Keratinocyte (primary cell): ENCODE measurements around the gene POLR2L.

Experiments
- EZH2 ChIP-seq: IDR thresholded peaks from one replicate; pipeline ENCODE4 v1.6.1; 2012; ENCODE audit warnings: inconsistent platforms, mild to moderate bottlenecking, low read length, moderate library complexity
- TF ChIP-seq, protein P1 (sequence below), 3 experiments: IDR thresholded peaks in 1 of 3; conservative IDR thresholded peaks in 1 of 3; optimal IDR thresholded peaks in 1 of 3; 2 replicates in 2 of 3; 3 replicates in 1 of 3; pipeline versions ENCODE3 to v1.5.1; 2011; ENCODE audit warnings: low read length in 3 of 3, mild to moderate bottlenecking in 3 of 3, moderate library complexity in 2 of 3, control low read depth in 1 of 3, inconsistent platforms in 1 of 3; ENCODE audit not compliant: insufficient read depth in 2 of 3; ENCODE audit errors: extremely low read depth in 1 of 3

DNA sequence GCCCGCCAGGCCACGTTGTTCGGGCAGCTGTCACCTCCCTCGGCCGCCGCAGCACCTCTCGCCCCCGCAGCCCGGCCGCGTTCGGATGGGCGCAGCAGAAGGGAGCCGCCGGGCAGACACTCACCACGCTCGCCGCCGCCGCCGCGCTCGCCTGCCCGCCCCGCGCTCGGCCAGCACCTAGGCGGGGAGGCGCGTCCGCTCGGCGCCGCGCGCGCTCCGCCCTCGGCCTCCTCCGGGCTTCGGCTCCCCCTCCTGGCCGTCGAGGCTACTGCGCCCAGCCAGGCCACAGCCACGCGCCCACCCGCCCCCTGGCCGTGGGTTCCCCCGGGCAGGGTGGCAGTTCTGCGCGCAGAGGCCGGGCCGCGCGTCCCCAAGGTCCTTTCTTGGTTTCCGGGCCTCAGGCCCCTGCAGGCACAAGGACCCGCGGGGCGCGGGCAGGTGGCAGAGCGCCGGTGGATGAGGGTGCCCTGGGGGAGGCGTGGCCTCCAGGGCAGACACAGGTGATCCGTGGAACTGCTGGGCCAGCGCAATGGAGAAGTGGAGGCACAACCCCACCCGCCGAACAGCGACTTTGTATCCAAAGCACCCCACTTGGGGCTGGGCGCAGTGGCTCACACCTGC, 44.1 kb downstream of the POLR2L start, which contains the start of gene SLC25A22:
- TF ChIP-seq, protein P1, sequence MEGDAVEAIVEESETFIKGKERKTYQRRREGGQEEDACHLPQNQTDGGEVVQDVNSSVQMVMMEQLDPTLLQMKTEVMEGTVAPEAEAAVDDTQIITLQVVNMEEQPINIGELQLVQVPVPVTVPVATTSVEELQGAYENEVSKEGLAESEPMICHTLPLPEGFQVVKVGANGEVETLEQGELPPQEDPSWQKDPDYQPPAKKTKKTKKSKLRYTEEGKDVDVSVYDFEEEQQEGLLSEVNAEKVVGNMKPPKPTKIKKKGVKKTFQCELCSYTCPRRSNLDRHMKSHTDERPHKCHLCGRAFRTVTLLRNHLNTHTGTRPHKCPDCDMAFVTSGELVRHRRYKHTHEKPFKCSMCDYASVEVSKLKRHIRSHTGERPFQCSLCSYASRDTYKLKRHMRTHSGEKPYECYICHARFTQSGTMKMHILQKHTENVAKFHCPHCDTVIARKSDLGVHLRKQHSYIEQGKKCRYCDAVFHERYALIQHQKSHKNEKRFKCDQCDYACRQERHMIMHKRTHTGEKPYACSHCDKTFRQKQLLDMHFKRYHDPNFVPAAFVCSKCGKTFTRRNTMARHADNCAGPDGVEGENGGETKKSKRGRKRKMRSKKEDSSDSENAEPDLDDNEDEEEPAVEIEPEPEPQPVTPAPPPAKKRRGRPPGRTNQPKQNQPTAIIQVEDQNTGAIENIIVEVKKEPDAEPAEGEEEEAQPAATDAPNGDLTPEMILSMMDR (optimal IDR thresholded peaks at IDR 0.05 in 1 of 3, IDR thresholded peaks at IDR 0.05 in 1 of 3, conservative IDR thresholded peaks at IDR 0.05 in 1 of 3; ENCODE audit: extremely low read depth in 1 of 3, insufficient read depth in 2 of 3, low read length in 3 of 3), result peak; percentile 40 to 78 (median 69)
- TF ChIP-seq EZH2, result no peak
